Prostate gland (tissue), 2 donors: Measurements from ENCODE around the gene ELMO1.

ENCODE experiments used
- CTCF ChIP-seq, 4 experiments: fragments of 200-600 bp in 2 of 4; fragments of 450-650 bp in 2 of 4; sonication (generic) in 2 of 4; IDR thresholded peaks; 1 replicate in 3 of 4; 2 replicates in 1 of 4; pipeline ENCODE4 v1.5.1; 2016 to 2019; ENCODE audit warnings: antibody characterized with exemption in 4 of 4, mild to moderate bottlenecking in 2 of 4, moderate library complexity in 2 of 4
- POLR2A ChIP-seq: fragments of 450-650 bp; IDR thresholded peaks from one replicate; pipeline ENCODE4 v1.6.1; 2016; ENCODE audit warnings: antibody characterized with exemption, mild to moderate bottlenecking

- no peak for TF ChIP-seq POLR2A
- TF ChIP-seq CTCF (IDR thresholded peaks at IDR 0.05) = no peak
Observed at GRCh38 chr7:37282927-37283326, 165.7 kb downstream of the ELMO1 start.
